ENCODE results near the gene RPL7A. TPM values are rescaled to one million over a fixed set of nuclear protein-coding genes. Genes with fewer than 3 reads are reported as not detected.
"Not testable (repeated sequence)": the region's sequence is repeated elsewhere in the genome, so short reads cannot be mapped to it uniquely, and the experiment has no call there.

The RPL7A gene
- total RNA-seq, 2 experiments from 2014 or later: 3,479 to 3,507 TPM

DNA sequence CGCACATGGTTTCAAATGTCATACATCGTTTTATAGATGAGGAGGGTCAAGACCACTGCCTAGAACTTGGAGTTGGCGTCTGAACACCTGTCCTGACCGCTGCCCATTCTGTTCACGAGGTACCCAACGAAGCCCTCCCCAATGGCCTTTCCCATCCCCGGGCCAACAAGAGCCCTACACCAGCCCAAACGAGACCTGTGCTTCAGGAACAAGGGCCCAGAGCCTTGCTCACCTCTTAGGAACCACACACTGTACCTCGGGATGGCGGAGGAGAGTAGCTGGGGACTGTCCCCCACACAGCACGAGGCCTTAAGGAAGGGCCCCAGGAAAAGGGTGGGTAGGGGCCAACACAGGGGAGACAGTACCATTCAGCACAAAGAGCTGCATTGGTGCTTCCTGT is 15.0 kb upstream of the RPL7A start:
- POLR2A ChIA-PET: interaction anchor here (0.8 to 2.9 kb wide), 4 partner anchors 15 to 18 kb away, joined by 3 to 20 read pairs (median 4); partner anchors contain the start of genes MED22 and RPL7A
- H3K4me3 Mint-ChIP-seq: no peak overlapping the region

DNA sequence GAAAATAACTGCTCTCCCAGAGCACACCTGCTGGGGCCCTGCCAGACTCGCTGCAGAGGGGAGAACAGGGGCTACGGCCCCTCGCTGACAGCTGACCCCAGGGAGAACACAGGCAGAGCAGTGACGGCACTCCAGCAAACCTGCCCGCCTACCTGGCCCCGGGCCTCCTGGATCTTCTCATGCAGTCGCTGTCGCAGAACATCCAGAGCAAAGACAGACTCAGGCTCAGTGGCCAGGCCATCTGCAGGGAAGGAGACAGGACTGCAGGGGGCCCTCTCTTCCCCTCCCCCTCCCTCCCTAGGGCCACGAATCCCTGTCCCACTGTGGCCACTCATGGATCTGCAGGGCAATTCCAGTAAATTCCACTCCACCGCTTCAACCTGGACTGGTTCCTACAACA is 14.5 kb upstream of the RPL7A start:
- ChIA-PET CTCF (interaction anchor here (1.1 to 2.4 kb wide), 3 partner anchors 38 to 95 kb away, joined by 3 to 11 read pairs (median 4); no protein-coding TSS in a partner anchor), POLR2A (interaction anchor here (1.1 to 2.9 kb wide), 3 partner anchors 15 to 40 kb away, joined by 5 to 20 read pairs (median 13); partner anchors contain the start of genes MED22 and RPL7A)
- peak overlapping the region; percentile 97 for H3K4me3 Mint-ChIP-seq
- ATAC-seq (no peak), DNase-seq (no peak)
- TF ChIP-seq, protein P1, sequence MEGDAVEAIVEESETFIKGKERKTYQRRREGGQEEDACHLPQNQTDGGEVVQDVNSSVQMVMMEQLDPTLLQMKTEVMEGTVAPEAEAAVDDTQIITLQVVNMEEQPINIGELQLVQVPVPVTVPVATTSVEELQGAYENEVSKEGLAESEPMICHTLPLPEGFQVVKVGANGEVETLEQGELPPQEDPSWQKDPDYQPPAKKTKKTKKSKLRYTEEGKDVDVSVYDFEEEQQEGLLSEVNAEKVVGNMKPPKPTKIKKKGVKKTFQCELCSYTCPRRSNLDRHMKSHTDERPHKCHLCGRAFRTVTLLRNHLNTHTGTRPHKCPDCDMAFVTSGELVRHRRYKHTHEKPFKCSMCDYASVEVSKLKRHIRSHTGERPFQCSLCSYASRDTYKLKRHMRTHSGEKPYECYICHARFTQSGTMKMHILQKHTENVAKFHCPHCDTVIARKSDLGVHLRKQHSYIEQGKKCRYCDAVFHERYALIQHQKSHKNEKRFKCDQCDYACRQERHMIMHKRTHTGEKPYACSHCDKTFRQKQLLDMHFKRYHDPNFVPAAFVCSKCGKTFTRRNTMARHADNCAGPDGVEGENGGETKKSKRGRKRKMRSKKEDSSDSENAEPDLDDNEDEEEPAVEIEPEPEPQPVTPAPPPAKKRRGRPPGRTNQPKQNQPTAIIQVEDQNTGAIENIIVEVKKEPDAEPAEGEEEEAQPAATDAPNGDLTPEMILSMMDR (IDR thresholded peaks at IDR 0.05): no peak
- H3K27ac Mint-ChIP-seq: peak overlapping the region; percentile 86
- peaks cover 63% of the 10 kb centered on the region for H3K36me3 Mint-ChIP-seq (ENCODE audit: low read depth)
- H3K9me3 Mint-ChIP-seq: no peaks in the 10 kb centered on the region
- H3K27me3 Mint-ChIP-seq: no peaks in the 10 kb centered on the region
- intact Hi-C loops (cut with micrococcal nuclease): no loop called here
- peaks cover 34% of the 10 kb centered on the region for H3K4me1 Mint-ChIP-seq (ENCODE audit: low read depth)

More for the DNA sequence above, 15.0 kb upstream of the RPL7A start:
- intact Hi-C loops (cut with micrococcal nuclease): no loop called here
- no peaks in the 10 kb centered on the region for H3K27me3 Mint-ChIP-seq
- no peak for ATAC-seq
- DNase-seq: no peak
- TF ChIP-seq, protein P1 (IDR thresholded peaks at IDR 0.05): no peak
- peak overlapping the region; percentile 49 for H3K27ac Mint-ChIP-seq
- peaks cover 34% of the 10 kb centered on the region for H3K4me1 Mint-ChIP-seq (ENCODE audit: low read depth)
- peaks cover 63% of the 10 kb centered on the region for H3K36me3 Mint-ChIP-seq (ENCODE audit: low read depth)
- H3K9me3 Mint-ChIP-seq: no peaks in the 10 kb centered on the region
- CTCF ChIA-PET: interaction anchor here (1.1 to 2.4 kb wide), 2 partner anchors 39 to 94 kb away, joined by 3 to 11 read pairs; no protein-coding TSS in a partner anchor

DNA sequence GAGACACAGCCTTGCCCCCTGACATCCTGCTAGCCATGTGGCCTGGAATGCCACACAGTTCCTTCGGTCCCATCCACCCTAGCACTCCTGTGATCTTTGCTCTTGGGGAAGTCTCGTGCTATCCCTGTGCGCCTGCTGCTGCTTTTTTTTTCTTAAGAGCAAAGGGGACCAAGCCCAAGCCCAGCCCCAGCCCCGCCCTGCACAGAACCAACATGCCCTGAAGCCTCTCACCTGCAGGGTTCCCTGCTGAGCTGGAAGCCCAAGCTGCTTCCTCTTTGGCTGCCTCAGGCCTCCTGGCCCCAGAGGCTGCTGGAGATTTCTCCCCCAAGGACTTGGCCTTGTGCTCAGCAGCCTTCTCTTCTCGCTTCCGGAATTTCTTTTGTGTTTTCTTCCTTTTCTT is 13.9 kb upstream of the RPL7A start:
- ChIA-PET POLR2A (interaction anchor here (0.8 to 2.9 kb wide), 7 partner anchors 12 to 144 kb away, joined by 3 to 20 read pairs (median 5); partner anchors contain the start of genes MED22, RPL7A and SLC2A6), CTCF (interaction anchor here (0.8 to 2.4 kb wide), 4 partner anchors 38 to 148 kb away, joined by 3 to 11 read pairs (median 4); no protein-coding TSS in a partner anchor)
- H3K27ac Mint-ChIP-seq: peak overlapping the region; percentile 86
- H3K9me3 Mint-ChIP-seq: no peaks in the 10 kb centered on the region
- H3K4me1 Mint-ChIP-seq (ENCODE audit: low read depth): peaks cover 37% of the 10 kb centered on the region
- ATAC-seq (no peak), DNase-seq (no peak)
- H3K36me3 Mint-ChIP-seq (ENCODE audit: low read depth): peaks cover 68% of the 10 kb centered on the region
- intact Hi-C loops (cut with micrococcal nuclease): no loop called here
- peak overlapping the region; percentile 97 for H3K4me3 Mint-ChIP-seq
- TF ChIP-seq, protein P1 (IDR thresholded peaks at IDR 0.05): no peak
- no peaks in the 10 kb centered on the region for H3K27me3 Mint-ChIP-seq

GRCh38 chr9:133334888-133335287 is 13.1 kb upstream of the RPL7A start:
- POLR2A ChIA-PET: interaction anchor here (0.8 to 2.9 kb wide), 10 partner anchors 11 to 149 kb away, joined by 3 to 20 read pairs (median 4); partner anchors contain the start of genes MED22, RPL7A and SLC2A6
- not testable (repeated sequence) for ATAC-seq

GRCh38 chr9:133335924-133336811 is 11.8 kb upstream of the RPL7A start, which contains the start of gene SURF6:
Gene SURF6 (minus strand): TSS chr9:133336188. CDS start chr9:133336132, 56 bp downstream.
- no peaks in the 10 kb centered on the region for H3K27me3 Mint-ChIP-seq
- peaks cover 48% of the 10 kb centered on the region for H3K4me1 Mint-ChIP-seq (ENCODE audit: low read depth)
- CTCF ChIA-PET: interaction anchor here (2.0 kb wide), 1 partner anchor 97 kb away, joined by 5 read pairs; no protein-coding TSS in a partner anchor
- peaks cover 78% of the 10 kb centered on the region for H3K36me3 Mint-ChIP-seq (ENCODE audit: low read depth)
- intact Hi-C loops (cut with micrococcal nuclease): no loop called here
- H3K9me3 Mint-ChIP-seq: no peaks in the 10 kb centered on the region
- TF ChIP-seq, protein P1 (IDR thresholded peaks at IDR 0.05): no peak
- POLR2A ChIA-PET: interaction anchor here (1.5 to 24.9 kb wide), 4 partner anchors 12 to 35 kb away, joined by 5 to 872 read pairs (median 15); partner anchors contain the start of genes MED22, RPL7A, SURF1 and SURF2
- H3K4me3 Mint-ChIP-seq: peak within 1 kb of the TSS; percentile 97
- H3K27ac Mint-ChIP-seq: peak within 1 kb of the TSS; percentile 94
- peak; percentile 96 for ATAC-seq
- peak; percentile 95 for DNase-seq

More at GRCh38 chr9:133334888-133335287, 13.1 kb upstream of the RPL7A start:
- peak overlapping the region; percentile 97 for H3K4me3 Mint-ChIP-seq
- H3K36me3 Mint-ChIP-seq (ENCODE audit: low read depth): peaks cover 73% of the 10 kb centered on the region
- DNase-seq; intact Hi-C loops (cut with micrococcal nuclease); H3K9me3 Mint-ChIP-seq; H3K27me3 Mint-ChIP-seq: not testable (repeated sequence)
- peaks cover 39% of the 10 kb centered on the region for H3K4me1 Mint-ChIP-seq (ENCODE audit: low read depth)
- peak overlapping the region; percentile 86 for H3K27ac Mint-ChIP-seq
- CTCF ChIA-PET: interaction anchor here (0.8 to 2.4 kb wide), 5 partner anchors 37 to 313 kb away, joined by 3 to 11 read pairs (median 4); no protein-coding TSS in a partner anchor
